ENCODE results near the gene PSMB4.
A peak's percentile ranks its signal among the peaks of the same experiment; 100 is the strongest.
"Not testable (repeated sequence)": the region's sequence is repeated elsewhere in the genome, so short reads cannot be mapped to it uniquely, and the experiment has no call there.

The PSMB4 gene

GRCh38 chr1:151393583-151393982 is 5.8 kb upstream of the PSMB4 start:
- DNase-seq (ENCODE audit: low read depth) = no peak
- no peak overlapping the region for H3K4me3 ChIP-seq (ENCODE audit: low read length)
- no peak for TF ChIP-seq CTCF (conservative IDR thresholded peaks at IDR 0.05; ENCODE audit: low read depth, low read length)

GRCh38 chr1:151396265-151396664 is 3.1 kb upstream of the PSMB4 start:
- H3K4me3 ChIP-seq (ENCODE audit: low read length); DNase-seq (ENCODE audit: low read depth): not testable (repeated sequence)

GRCh38 chr1:151401125-151401788 is 1.9 kb downstream of the PSMB4 start:
- DNase-seq (ENCODE audit: low read depth) = peak; percentile 13
- H3K4me3 ChIP-seq (ENCODE audit: low read length) = no peak overlapping the region
- no peak for TF ChIP-seq CTCF (conservative IDR thresholded peaks at IDR 0.05; ENCODE audit: low read depth, low read length)

GRCh38 chr1:151401860-151402259 is 2.5 kb downstream of the PSMB4 start:
- no peak for TF ChIP-seq CTCF (conservative IDR thresholded peaks at IDR 0.05; ENCODE audit: low read depth, low read length)
- no peak for DNase-seq (ENCODE audit: low read depth)

GRCh38 chr1:151402764-151403163 is 3.4 kb downstream of the PSMB4 start:
- no peak for TF ChIP-seq CTCF (conservative IDR thresholded peaks at IDR 0.05; ENCODE audit: low read depth, low read length)

More at GRCh38 chr1:151401860-151402259, 2.5 kb downstream of the PSMB4 start:
- H3K4me3 ChIP-seq (ENCODE audit: low read length) = no peak overlapping the region

GRCh38 chr1:151403612-151404011 is 4.2 kb downstream of the PSMB4 start:
- TF ChIP-seq CTCF (conservative IDR thresholded peaks at IDR 0.05; ENCODE audit: low read depth, low read length) = no peak
- DNase-seq (ENCODE audit: low read depth) = no peak
- H3K4me3 ChIP-seq (ENCODE audit: low read length) = no peak overlapping the region

More at GRCh38 chr1:151402764-151403163, 3.4 kb downstream of the PSMB4 start:
- H3K4me3 ChIP-seq (ENCODE audit: low read length) = no peak overlapping the region
- no peak for DNase-seq (ENCODE audit: low read depth)

GRCh38 chr1:151405187-151405951 is 6.0 kb downstream of the PSMB4 start:
- no peak overlapping the region for H3K4me3 ChIP-seq (ENCODE audit: low read length)
- DNase-seq (ENCODE audit: low read depth) = no peak
- no peak for TF ChIP-seq CTCF (conservative IDR thresholded peaks at IDR 0.05; ENCODE audit: low read depth, low read length)
